Neural cell (in vitro differentiated cells): Measurements from ENCODE around the gene PIAS1. TPM values are rescaled to one million over a fixed set of nuclear protein-coding genes. Genes with fewer than 3 reads are reported as not detected.

Source experiments
- H2AFZ ChIP-seq: fragments of 200-600, 300-800 bp; sonication (generic), shearing (Covaris generic); 2 replicates; pipeline ENCODE4 v1.6.0; 2014; ENCODE audit warnings: low read depth, mild to moderate bottlenecking, antibody characterized with exemption, low read length, moderate library complexity
- H3F3A ChIP-seq: fragments of 200-600 bp; shearing (Covaris generic); 2 replicates; pipeline ENCODE4 v1.6.1; 2016; ENCODE audit warnings: mild to moderate bottlenecking, moderate library complexity, mixed read lengths, antibody characterized with exemption, low read length; ENCODE audit not compliant: insufficient read depth, poor library complexity, severe bottlenecking
- H3K27ac ChIP-seq: fragments of 200-600, 300-800 bp; sonication (generic), shearing (Covaris generic); 2 replicates; pipeline ENCODE4 v1.5.1; 2014; ENCODE audit warnings: mild to moderate bottlenecking, low read length, moderate library complexity
- H3K27me3 ChIP-seq: fragments of 300-800, 200-600 bp; sonication (generic), shearing (Covaris generic); 2 replicates; pipeline ENCODE4 v1.6.0; 2014; ENCODE audit warnings: mild to moderate bottlenecking, low read depth, low read length, moderate library complexity; ENCODE audit not compliant: insufficient read depth
- H3K36me3 ChIP-seq: fragments of 300-800, 200-600 bp; sonication (generic), shearing (Covaris generic); 2 replicates; pipeline ENCODE4 v1.5.1; 2014; ENCODE audit warnings: mild to moderate bottlenecking, antibody characterized with exemption, low read length, moderate library complexity; ENCODE audit not compliant: insufficient read depth
- H3K4me2 ChIP-seq: fragments of 300-800, 200-600 bp; sonication (generic), shearing (Covaris generic); 2 replicates; pipeline ENCODE4 v1.6.0; 2014; ENCODE audit warnings: mild to moderate bottlenecking, low read length
- H3K4me3 ChIP-seq: fragments of 300-800, 200-600 bp; sonication (generic), shearing (Covaris generic); 2 replicates; pipeline ENCODE4 v1.5.1; 2014; ENCODE audit warnings: mild to moderate bottlenecking, low read length, moderate library complexity
- H3K79me2 ChIP-seq: fragments of 200-600 bp; shearing (Covaris generic); replicated peaks from 2 replicates; pipeline ENCODE4 v1.6.0; 2014; ENCODE audit warnings: mild to moderate bottlenecking, low read length, moderate library complexity; ENCODE audit not compliant: insufficient read depth
- H3K9ac ChIP-seq: fragments of 300-800, 200-600 bp; sonication (generic), shearing (Covaris generic); 2 replicates; pipeline ENCODE4 v1.6.1; 2016; ENCODE audit warnings: mild to moderate bottlenecking, low read length, mixed read lengths
- H3K9me2 ChIP-seq: fragments of 200-600 bp; shearing (Covaris generic); 2 replicates; pipeline ENCODE4 v1.6.1; 2016; ENCODE audit warnings: mild to moderate bottlenecking, low read length, mixed read lengths; ENCODE audit not compliant: insufficient read depth
- H3K9me3 ChIP-seq: fragments of 200-600, 300-800 bp; sonication (generic), shearing (Covaris generic); 2 replicates; pipeline ENCODE4 v1.6.1; 2016; ENCODE audit warnings: mild to moderate bottlenecking, mixed run types, low read length, moderate library complexity, mixed read lengths
- H4K20me1 ChIP-seq: fragments of 200-600 bp; shearing (Covaris generic); 2 replicates; pipeline ENCODE4 v1.6.1; 2016; ENCODE audit warnings: mild to moderate bottlenecking, mixed run types; ENCODE audit not compliant: insufficient read depth
- EP300 ChIP-seq: fragments of 450-650 bp; conservative IDR thresholded peaks from 2 replicates; pipeline ENCODE4 v1.6.1; 2014; ENCODE audit warnings: antibody characterized with exemption, mild to moderate bottlenecking, moderate library complexity; ENCODE audit not compliant: poor library complexity, severe bottlenecking
- EZH2 ChIP-seq: fragments of 200-600, 300-800 bp; shearing (Covaris generic), sonication (generic); IDR thresholded peaks from 2 replicates; pipeline ENCODE4 v1.6.1; 2014; ENCODE audit warnings: antibody characterized with exemption, low read length, borderline replicate concordance, mild to moderate bottlenecking; ENCODE audit not compliant: insufficient read depth, poor library complexity, severe bottlenecking
- MXI1 ChIP-seq: fragments of 450-650 bp; conservative IDR thresholded peaks from 2 replicates; pipeline ENCODE4 v1.6.1; 2014; ENCODE audit warnings: antibody characterized with exemption, mild to moderate bottlenecking; ENCODE audit not compliant: poor library complexity, severe bottlenecking
- POLR2AphosphoS5 ChIP-seq: IDR thresholded peaks from 2 replicates; pipeline ENCODE4 v1.6.1; 2012
- RAD21 ChIP-seq: fragments of 450-650 bp; conservative IDR thresholded peaks from 2 replicates; pipeline ENCODE4 v1.6.1; 2014; ENCODE audit warnings: antibody characterized with exemption, mild to moderate bottlenecking, moderate library complexity
- SMC3 ChIP-seq: fragments of 450-650 bp; conservative IDR thresholded peaks from 2 replicates; pipeline ENCODE4 v1.6.1; 2014; ENCODE audit warnings: antibody characterized with exemption, mild to moderate bottlenecking, moderate library complexity; ENCODE audit not compliant: poor library complexity
- TAF1 ChIP-seq: IDR thresholded peaks from 2 replicates; pipeline ENCODE4 v1.6.1; 2012; ENCODE audit warnings: low read depth
- polyA plus RNA-seq: library from polyadenylated mRNA; depleted of rRNA; stranded (reverse); fragments of >200 nt; gene quantifications from 2 replicates; pipeline ENCODE4 v1.2.3, GENCODE V29; 2014
- TF ChIP-seq, protein P1 (sequence below): fragments of 450-650 bp; IDR thresholded peaks from 2 replicates; pipeline ENCODE4 v1.5.1; 2014; ENCODE audit warnings: antibody characterized with exemption, mild to moderate bottlenecking, moderate library complexity; ENCODE audit not compliant: poor library complexity, severe bottlenecking
- TF ChIP-seq, protein P2 (sequence below): IDR thresholded peaks from 2 replicates; pipeline ENCODE4 v1.6.1; 2012; ENCODE audit warnings: borderline replicate concordance

The PIAS1 gene
- polyA plus RNA-seq, 1 donor from 2014 or later: 14.3 TPM

DNA sequence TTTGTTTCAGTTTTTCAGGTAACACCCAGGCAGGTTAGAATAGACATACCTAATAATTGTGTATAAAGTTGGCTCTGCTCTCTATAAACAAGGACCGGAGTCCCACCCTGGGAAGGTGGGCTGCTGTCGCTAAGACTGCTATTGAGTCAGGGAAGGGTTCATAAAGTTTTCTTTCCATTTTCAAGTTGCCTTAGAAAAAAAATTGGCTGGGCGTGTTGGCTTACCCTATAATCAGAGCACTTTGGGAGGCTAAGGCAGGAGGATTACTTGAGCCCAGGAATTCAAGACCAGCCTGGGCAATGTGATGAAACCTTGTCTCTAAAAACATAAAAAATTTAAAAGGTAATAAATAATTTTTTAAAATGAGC is 11.3 kb upstream of the PIAS1 start:
- H2AFZ ChIP-seq: no peak overlapping the region
- no peaks in the 10 kb centered on the region for H3K27me3 ChIP-seq
- no peak overlapping the region for H3K9ac ChIP-seq
- no peak overlapping the region for H3K4me3 ChIP-seq
- no peak overlapping the region for H3K4me2 ChIP-seq
- no peaks in the 10 kb centered on the region for H4K20me1 ChIP-seq
- H3K36me3 ChIP-seq: no peaks in the 10 kb centered on the region
- H3K79me2 ChIP-seq: no peaks in the 10 kb centered on the region
- H3K27ac ChIP-seq: no peak overlapping the region
- H3K9me3 ChIP-seq: peaks cover 4% of the 10 kb centered on the region
- no peaks in the 10 kb centered on the region for H3F3A ChIP-seq
- H3K9me2 ChIP-seq: no peaks in the 10 kb centered on the region
- TF ChIP-seq SMC3: no peak
- TF ChIP-seq EZH2: no peak
- no peak for TF ChIP-seq POLR2AphosphoS5
- TF ChIP-seq MXI1: no peak
- TF ChIP-seq TAF1: no peak
- no peak for TF ChIP-seq EP300
- TF ChIP-seq, protein P1, sequence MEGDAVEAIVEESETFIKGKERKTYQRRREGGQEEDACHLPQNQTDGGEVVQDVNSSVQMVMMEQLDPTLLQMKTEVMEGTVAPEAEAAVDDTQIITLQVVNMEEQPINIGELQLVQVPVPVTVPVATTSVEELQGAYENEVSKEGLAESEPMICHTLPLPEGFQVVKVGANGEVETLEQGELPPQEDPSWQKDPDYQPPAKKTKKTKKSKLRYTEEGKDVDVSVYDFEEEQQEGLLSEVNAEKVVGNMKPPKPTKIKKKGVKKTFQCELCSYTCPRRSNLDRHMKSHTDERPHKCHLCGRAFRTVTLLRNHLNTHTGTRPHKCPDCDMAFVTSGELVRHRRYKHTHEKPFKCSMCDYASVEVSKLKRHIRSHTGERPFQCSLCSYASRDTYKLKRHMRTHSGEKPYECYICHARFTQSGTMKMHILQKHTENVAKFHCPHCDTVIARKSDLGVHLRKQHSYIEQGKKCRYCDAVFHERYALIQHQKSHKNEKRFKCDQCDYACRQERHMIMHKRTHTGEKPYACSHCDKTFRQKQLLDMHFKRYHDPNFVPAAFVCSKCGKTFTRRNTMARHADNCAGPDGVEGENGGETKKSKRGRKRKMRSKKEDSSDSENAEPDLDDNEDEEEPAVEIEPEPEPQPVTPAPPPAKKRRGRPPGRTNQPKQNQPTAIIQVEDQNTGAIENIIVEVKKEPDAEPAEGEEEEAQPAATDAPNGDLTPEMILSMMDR: no peak
- no peak for TF ChIP-seq RAD21
- TF ChIP-seq, protein P2, sequence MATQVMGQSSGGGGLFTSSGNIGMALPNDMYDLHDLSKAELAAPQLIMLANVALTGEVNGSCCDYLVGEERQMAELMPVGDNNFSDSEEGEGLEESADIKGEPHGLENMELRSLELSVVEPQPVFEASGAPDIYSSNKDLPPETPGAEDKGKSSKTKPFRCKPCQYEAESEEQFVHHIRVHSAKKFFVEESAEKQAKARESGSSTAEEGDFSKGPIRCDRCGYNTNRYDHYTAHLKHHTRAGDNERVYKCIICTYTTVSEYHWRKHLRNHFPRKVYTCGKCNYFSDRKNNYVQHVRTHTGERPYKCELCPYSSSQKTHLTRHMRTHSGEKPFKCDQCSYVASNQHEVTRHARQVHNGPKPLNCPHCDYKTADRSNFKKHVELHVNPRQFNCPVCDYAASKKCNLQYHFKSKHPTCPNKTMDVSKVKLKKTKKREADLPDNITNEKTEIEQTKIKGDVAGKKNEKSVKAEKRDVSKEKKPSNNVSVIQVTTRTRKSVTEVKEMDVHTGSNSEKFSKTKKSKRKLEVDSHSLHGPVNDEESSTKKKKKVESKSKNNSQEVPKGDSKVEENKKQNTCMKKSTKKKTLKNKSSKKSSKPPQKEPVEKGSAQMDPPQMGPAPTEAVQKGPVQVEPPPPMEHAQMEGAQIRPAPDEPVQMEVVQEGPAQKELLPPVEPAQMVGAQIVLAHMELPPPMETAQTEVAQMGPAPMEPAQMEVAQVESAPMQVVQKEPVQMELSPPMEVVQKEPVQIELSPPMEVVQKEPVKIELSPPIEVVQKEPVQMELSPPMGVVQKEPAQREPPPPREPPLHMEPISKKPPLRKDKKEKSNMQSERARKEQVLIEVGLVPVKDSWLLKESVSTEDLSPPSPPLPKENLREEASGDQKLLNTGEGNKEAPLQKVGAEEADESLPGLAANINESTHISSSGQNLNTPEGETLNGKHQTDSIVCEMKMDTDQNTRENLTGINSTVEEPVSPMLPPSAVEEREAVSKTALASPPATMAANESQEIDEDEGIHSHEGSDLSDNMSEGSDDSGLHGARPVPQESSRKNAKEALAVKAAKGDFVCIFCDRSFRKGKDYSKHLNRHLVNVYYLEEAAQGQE: no peak

DNA sequence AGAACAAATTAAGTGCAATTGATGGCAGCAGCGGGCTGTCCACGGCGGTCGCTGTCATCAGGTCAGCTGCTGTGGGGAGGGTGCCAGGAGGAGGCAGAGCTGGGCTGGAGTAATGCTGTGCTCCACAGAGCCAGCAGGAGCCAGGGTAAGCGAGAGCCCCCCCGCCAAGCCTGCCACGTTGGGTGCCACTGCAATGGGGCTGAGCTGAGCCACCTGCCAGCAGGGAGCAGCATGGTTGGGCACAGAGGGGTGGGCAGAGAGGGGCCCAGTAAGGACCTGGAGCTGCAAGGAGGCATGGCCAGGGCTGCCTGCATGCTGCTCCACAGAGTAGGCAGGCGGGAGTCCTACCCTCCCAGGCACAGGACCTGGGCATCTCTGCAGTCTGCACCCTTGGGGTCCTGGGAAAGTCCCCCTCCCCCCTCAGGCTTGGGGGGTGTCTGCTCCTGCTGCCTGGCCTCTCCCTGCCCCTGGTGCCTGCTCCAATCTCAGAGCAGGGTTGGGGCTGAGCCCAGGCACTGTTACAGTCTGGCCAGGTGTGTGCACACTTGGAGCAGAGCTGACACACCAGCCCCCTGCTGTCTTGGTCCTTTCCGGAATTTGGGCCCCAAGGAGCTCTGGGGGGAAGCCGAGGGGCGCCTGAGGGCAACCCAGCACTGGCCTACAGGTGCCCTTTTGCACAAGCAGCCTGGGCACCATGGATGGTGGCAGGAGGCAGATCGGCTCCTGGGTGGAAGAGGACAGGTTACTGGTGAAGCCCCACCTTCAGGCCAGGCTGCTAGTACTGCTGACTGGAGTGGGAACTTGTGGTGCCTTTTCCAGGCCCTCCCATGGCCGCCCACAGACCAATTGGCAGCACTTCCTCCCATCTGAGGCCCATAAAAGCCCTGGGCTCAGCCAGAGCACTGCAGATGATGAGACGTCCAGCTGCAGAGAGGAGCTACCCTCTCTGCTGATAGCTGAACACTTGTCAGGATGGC is 8.5 kb upstream of the PIAS1 start:
- H3K4me2 ChIP-seq: no peak overlapping the region
- no peak overlapping the region for H3K4me3 ChIP-seq
- no peak overlapping the region for H2AFZ ChIP-seq
- no peak overlapping the region for H3K27ac ChIP-seq
- no peaks in the 10 kb centered on the region for H3K9me2 ChIP-seq
- no peaks in the 10 kb centered on the region for H4K20me1 ChIP-seq
- no peaks in the 10 kb centered on the region for H3K36me3 ChIP-seq
- H3K79me2 ChIP-seq: no peaks in the 10 kb centered on the region
- no peaks in the 10 kb centered on the region for H3K9me3 ChIP-seq
- H3K9ac ChIP-seq: no peak overlapping the region
- H3K27me3 ChIP-seq: no peaks in the 10 kb centered on the region
- no peaks in the 10 kb centered on the region for H3F3A ChIP-seq
- TF ChIP-seq, protein P1: no peak
- TF ChIP-seq EZH2 (no peak), TAF1 (no peak), SMC3 (no peak), EP300 (no peak), POLR2AphosphoS5 (no peak)
